ENCODE measurements around the gene ANKS1B.
"Not testable (repeated sequence)": the region's sequence is repeated elsewhere in the genome, so short reads cannot be mapped to it uniquely, and the experiment has no call there.

ANKS1B gene

DNA sequence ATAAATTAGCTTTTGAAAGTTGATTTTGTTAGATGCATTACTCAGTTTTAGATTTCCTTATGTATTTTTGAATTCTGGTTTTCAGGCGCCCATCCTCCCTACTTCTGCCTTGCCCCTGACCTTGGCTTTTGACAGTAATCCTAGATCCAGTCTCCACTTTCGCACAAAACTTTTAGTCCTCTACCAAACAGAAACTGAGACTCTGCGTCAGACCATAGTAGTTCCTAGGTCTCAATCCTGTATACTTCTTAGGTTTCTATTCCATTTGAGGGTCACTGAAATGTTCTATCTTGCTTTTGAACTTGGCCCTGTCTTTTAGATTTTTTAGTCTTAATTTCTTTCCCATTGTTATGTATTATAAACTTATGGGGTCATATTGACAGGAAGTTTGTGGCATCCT, 645.1 kb downstream of the ANKS1B start:
- no peak for DNase-seq

DNA sequence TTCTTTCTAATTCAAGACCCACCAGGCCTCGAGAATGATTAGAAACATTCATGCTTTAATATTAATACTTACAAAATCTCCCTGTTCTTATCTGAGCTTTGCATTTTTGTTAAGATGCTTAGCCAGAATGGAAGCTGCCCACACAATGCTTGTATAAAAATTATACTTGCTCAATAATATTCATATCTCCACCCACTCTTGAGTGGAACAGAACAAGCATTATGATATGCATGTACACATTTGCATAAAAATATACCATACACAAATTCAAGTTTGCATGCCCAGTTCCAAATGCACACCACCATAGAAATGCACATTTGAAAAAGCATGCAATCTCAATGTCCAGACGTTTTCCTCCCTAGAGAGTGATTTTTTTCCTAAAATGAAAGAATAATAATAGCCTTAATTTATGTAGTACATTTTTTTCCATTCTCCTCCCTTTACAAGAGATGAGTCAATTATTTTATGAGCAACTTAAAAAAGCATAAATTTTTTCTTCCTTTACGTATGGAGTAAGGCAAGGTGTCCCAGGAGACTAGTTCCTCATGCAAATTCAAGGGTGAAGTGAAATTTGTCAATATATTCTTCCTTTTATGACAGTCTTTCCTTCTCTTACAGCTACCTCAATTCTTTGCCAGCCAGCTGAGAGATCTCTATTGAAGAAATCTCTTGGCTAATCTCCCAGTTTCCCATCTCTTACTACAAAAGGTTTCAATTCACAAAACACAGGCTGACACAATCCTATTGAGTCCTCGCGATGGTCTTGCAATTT, 650.3 kb downstream of the ANKS1B start:
- DNase-seq = peak; percentile 76

DNA sequence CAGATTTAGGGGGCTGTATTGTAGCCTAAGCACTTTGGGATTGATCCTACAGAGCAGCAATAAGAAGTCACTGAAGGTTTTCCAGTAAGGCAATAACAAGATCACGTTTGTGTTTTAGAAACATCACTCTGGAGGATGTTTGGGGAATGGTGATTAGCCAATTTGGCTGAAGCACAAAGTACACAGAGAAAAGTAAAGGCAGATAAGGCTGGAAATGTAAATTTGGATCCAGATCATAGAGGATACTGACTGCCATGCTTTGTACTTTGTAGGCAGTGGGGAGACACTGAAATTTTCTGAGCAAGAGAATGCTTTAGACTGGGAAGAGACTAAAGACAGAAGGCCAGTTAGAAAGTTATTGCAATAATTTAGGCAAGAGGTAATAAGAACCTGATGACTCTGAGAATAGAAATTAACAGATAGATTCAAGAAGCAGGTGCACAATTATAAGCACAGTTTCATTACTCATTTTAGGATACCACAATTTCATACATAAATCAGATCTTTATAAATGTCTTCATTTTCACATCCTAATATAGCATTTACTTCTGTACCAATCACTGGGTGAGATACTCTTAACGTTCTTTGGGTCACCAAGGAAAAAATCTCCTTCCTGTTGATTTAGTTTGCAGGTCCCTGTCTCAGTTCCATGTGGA, 651.7 kb downstream of the ANKS1B start:
- DNase-seq = peak; percentile 32

DNA sequence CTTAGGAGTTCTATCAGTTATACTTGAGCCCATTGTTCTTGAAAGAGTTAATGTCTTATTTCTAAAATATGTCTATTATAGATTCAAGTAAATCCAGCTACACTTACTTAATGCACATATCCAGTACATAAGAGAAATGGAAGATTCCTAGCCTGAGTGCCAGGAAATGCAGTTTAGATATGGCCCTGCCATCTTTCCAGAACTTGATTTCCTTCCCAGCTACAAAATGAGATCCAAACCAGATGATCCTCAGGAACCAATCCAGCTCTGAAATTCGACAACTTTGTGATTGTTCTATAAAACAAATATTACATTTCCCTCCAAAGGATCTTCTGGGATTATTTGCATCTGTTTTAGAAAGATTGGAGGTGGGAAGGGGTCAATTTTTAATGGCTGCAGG, 654.5 kb downstream of the ANKS1B start:
- DNase-seq = no peak

DNA sequence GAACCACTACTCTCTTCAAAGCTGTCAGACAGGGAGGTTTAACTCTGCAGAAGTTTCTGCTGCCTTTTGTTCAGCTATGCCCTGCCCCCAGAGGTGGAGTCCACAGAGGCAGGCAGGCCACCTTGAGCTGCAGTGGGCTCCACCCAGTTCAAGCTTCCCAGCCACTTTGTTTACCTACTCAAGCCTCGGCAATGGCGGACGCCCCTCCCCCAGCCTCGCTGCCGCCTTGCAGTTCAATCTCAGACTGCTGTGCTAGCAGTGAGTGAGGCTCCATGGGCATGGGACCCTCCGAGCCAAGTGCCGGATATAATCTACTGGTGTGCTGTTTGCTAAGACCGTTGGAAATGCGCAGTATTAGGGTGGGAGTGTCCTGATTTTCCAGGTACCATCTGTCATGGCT, 663.5 kb downstream of the ANKS1B start:
- not testable (repeated sequence) for DNase-seq

DNA sequence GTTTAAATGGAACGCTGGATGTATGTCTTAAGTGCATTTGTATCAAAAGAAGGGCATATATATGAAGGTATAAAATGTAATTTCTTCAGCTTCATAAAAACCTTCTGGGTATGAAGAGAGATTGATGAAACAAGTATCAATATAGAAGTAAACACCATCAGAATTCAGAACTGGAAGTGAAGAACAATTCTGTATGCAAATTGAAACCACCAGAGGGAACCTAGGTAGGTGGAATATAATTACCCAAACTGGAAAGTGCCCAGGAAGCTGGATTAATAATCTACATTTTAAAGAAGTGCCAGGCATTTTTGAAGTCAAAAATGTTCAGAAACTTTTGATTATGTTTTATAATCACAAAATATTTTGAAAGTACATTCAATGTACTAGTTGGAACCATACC, 673.4 kb downstream of the ANKS1B start:
- DNase-seq = no peak

DNA sequence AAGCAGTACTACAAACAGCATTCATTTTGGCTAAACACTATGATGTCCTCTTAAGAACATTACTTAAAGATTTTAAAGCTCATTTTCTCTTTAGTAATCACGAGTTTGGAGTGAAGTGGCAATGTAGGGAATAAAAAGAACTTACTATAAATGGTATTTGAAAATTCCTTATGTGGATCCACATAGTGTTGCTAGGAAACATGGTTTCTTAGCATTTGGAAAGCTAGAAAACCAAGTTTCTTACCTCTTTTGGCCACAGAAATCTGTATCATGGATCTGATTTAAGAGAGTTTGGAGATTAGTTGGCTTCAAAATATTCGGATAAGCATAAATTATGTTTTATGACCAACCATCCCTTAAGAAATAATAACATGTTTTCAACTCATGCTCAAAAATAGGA, 674.9 kb downstream of the ANKS1B start:
- no peak for DNase-seq

DNA sequence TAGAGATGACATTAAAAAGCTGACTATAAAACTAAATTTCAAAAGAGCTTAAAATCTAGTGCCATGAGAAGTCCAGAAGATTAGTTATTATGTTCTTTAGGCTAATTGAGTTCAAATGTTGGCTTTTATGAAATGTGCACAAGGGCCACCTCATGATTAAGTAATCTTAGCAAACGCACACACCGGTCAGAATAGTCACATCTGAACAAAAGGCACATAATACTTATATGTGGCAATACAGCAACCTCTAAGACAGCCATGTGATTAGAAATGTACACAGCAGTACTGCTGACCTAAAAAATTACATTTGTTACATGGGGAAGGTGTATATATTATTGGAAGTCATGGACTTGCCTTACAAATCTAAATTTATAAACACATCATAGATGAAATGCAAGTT, 681.9 kb downstream of the ANKS1B start:
- DNase-seq = peak; percentile 57

DNA sequence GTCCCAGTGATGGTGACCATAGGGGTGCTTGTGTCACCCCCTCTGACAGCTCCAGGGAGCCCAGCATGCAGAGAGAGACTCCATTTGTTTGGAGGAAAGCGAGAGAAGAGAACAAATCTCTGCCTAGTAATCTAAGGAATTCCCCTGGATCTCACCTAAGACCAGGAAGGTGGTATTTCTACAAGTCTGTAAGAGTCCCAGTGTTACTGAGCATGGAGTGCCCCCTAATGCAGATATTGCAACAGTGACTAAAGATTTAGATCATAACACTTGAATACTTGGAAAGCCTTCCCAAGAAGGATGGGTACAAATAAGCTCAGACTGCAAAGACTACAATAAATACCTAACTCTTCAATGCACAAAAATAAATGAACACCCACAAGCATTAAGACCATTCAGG, 697.6 kb downstream of the ANKS1B start:
- no peak for DNase-seq

DNA sequence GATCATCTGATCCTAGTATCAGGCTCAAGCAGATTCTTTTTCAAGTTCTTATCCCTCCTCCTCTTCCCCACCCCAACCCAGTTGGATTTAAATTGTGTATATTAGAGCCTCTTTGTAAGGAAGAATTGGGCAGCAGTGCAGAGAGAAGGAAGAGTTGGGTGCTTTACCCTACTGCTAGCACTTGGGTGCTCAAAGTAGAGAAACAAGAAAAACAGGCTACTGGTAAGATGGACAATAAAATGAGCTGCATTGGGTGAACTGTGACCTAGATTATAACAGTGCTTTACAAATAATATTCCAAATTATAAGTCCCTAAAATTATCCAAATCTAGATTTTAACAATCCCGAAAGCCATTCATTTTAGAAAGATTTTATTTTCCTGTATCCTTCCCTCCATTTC, 700.6 kb downstream of the ANKS1B start:
- no peak for DNase-seq

DNA sequence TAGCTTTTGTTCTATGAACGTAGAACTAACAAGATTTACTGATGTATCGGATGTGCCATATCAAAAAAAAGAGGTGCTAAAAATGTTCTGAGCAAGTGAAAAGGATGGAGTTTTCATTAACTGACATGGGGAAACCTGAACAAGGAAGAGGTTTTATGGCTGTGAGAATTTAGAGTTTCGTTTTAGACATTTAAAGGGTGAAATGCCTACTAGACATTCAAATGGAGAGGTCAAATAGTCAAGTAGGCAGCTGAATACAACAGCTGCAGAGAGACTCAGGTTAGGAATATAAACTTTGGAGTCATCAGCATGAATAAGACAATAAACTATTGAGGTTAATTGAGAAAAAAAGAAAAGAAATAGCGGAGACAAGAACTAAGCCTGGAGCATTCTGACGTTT, 702.1 kb downstream of the ANKS1B start:
- no peak for DNase-seq

DNA sequence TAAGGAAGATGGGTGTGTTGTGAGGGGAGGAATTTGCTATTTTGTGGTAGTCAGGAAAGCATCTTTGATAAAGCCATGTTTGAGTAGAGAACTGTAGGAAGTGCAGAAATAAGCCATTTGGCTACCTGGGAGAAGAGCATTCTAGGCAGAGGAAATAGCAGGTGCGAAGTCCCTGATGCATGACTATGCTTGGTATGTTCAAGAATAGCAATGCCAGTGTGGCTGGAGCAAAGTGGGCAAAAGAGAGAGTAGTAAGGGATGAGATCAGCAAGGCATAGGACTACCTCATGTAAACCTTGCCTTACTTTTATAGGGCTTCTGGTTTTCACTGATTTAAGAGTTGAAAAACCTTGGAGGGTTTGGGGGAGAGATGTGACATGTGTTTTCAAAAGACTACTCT, 702.6 kb downstream of the ANKS1B start:
- no peak for DNase-seq

DNA sequence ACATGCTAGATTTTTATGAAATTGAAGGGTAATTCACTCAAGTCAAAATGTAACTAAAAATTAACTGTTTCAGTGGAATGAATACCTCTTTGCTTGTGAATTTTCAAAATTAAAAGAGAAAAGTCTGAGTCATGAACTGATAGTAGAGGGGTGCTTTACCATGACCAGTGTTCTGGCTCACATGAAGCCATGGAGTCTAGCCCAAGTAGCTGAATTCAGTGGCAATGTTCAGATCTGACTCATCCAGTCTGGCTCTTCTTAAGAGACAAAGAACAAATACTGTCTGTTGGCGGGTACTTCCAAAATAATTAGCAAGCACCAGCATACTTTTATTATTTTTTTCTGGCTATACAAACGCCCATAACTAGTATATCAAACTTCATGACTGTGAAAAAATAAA, 703.5 kb downstream of the ANKS1B start:
- no peak for DNase-seq

DNA sequence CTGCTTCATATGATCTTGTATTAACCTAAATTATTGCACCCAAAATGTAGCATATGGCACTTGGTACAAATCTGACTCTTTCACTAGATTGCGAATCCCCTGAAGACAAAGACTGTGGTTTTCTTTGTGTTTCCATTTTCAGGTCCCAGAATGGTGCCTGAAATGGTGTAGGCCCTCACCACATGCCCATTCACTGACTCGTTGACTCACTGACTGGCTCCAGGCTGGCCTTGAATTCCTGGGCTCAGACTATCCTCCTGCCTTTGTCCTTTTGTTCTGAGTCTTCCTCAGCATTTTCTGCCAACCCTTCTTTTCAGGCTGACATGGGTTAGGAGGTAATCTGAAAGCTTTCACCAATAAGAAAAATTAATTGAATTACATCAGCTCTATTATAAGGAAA, 705.8 kb downstream of the ANKS1B start:
- no peak for DNase-seq

DNA sequence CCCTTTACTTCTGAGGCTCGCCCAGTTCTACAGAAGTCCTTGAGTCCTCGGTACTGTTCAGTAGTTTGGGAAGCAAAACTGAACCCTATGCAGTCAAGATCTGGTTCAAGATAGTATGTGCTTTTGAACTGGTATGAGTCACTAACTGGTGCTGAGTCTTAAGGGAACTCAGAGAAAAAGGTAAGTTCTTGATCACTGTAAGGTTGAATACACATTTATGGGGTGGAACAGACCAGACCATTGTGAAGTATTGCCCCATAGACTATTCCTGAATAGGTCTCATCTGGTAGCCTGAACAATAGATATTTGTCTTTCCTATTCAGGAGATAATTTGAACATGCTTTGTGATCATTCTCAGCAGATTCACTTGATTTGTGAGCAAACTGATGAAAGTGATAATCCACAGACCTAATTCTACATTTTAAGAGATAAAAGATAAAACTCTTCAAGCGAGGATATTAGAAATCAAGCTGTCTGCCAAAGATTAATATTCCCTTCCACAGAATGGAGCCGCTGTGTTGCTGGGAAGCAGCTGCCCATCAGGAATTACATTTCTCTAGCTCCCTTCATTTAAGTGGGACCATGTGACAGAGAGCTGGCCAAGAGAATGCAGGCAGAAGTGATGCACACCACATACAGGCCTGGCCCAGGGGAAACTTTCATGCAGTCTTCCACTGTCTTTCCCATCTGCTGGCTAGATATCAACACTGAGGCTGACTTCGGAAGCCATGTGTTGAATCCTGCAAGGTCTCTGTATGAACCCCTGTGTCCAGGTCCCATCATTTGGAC, 707.0 kb downstream of the ANKS1B start:
- peak; percentile 26 for DNase-seq

DNA sequence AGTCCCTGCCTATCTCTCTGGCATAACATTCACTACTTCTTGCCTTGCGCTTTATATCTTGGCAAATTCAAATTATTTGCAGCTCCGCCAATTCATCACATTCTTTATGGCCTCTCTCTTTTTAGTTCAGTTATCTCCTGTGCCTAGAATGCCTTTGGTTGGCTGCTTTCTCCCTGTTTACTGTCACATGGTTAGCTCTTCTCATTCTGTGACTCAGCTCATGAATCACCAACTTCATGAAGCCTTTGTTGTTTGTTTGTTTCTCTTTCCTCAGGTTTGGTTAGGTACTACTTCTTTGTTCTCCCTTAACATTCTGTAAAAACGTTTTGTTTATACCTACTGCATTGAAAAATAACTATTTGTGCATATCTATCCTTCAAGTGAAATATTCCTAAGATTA, 713.7 kb downstream of the ANKS1B start:
- no peak for DNase-seq

DNA sequence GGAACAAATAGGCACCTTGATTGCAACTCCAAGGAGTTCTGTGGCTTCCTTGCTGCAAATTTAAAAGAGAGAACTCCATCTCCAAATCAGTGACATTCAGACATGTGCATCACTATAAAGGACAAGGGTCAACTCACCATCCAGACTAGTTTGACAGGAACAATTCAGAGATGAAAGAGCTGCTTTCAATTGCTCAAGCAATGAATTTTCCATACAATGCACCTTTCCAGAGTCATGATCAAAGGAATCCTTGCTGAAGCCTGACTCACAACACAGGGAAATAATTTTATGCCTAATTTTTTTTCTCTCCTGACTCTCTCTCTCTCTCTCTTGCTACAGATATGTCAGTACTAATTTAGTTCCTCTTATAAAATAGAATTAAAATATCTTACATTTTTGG, 717.7 kb downstream of the ANKS1B start:
- no peak for DNase-seq

DNA sequence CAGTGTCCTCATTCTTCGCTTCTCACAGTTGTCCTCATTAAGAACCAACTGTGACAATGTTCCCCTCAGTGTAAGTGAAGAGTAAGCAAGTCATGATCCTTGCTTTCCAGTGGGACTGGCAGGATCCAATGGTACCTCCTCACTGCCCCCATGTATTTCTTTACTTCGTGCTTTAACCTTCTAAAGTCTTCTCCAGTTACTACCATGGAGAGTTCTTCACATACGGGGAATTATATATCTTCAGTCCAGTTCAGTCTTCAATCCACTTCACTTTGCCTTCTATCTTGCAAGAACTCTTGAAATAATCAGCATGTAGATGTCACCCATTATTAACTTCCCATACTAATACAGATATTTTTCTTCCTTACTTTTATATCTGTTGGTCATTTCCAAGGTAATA, 719.1 kb downstream of the ANKS1B start:
- DNase-seq = no peak

DNA sequence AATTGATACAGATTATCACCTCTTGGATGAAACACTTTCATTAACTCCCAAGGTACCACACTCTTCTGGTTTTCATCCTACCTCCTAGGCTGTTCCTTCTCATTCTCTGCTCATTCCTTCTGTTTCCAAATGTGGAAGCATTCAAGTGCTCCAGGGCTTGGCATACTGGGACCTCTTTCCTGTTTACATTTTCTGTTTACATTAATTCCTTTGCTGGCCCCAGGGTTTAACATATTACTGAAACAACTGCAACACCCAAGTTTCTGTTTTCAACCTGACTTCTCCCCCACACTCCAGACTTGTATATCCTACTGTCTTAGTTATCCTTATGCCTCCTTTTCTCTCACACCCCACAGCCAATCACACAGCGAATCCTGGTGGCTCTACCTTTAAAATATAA, 723.5 kb downstream of the ANKS1B start:
- peak; percentile 7 for DNase-seq

DNA sequence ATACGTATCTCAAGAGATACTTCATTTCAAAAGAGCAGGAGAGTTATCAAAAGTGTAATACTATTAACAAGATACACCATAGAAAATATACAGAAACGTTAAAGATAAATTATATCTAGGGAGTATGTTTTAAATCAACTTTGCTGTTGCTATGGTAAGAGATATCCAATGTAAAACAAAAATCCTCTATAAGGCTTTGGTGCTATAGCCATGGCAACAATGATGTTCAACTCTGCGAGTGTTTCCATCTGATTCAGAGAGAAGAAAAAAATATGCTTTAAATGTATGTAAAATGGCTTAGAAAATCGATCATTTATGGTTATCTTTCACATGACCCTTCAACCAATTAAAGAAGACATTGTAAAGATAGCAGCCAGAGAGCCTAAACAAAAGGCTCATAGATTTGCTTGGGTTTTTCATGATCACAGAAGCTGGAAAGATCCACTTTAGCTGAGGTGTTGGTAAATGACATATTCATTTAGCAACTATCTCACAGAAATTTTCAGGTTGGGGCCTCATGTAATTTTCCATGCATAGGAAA, 724.2 kb downstream of the ANKS1B start:
- no peak for DNase-seq

DNA sequence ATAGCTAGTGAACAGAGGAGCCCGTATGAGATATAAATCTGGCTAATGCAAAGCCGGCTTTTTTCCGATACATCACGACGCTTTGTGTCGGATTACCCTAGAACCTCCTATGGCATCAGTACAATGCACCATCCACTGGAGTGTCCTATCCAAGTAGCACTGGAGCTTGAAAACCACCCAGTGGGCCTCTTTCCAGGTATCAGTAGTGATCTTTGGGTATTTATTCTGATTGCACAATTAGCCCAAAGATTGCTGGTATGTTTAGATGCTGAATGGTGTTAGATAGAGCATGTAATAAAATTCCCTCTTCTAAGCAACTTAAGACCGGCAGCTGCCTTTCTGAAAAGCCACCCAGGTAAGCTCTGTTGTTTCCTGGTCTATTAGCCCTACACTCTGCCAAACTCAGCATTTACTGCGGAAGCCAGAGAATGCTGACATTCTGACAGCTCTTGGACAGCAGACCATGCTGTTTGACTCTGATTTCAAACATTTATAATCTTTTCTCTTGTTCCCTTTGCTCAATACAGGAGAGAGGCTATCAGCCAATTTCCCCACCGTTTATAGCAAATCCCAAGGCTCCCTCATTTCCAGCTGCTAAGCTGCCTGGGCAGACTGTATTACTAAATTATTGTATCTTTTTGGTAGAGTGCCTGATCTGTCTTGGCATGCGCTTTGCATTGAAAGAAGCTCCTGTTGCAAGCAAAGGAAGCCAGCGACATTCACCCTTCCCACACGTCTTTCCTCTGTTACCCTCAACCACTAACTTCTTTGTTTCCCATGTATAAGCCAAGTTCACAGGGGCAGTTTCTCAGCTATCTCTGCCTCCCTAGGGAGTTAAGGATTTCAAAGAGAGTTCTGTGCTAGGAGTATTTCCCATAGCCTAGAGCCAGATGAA, 725.4 kb downstream of the ANKS1B start:
- peak; percentile 14 for DNase-seq

DNA sequence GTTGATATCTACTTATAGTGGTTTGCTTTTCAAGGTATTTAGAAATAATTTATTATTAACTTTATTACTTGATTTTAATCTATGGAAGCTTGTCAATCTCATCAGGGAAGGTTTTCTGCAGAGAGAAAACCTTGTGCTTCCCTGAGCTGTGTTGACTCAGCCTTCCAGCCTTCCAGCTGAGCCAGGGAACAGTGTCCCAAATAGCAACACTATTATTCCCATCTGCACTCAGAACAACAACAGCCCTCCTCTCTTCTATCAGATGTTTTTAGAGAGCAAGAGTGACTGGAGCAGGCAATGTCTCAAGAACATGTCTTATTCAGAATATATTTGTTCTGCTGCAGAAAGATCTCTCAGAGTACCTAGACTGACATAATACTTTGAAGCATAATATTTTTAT, 727.1 kb downstream of the ANKS1B start:
- DNase-seq = peak; percentile 8

DNA sequence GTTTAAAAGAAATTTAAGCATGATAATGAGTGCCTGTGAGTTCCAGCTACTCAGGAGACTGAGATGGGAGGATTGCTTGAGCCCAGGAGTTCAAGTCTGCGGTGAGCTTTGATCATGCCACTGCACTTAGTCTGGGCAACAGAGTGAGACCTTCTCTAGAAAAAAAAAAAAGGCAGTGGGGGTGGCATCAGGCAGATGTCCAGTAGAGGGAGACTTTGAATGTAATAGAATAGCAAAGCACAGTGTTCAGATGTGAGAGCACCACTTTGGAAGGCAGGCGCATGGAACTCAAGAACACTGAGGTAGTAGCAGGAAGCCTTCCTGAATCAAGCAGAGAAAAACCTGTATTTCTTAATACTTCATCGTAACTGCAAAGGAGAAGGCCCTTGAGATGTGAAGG, 731.7 kb downstream of the ANKS1B start:
- DNase-seq = peak; percentile 47

Measured in NCI-H69 (cell line).